Natural killer cell (primary cell): Measurements from ENCODE around the gene DNM2. TPM values are rescaled to one million over a fixed set of nuclear protein-coding genes. Genes with fewer than 3 reads are reported as not detected.
A peak's percentile ranks its signal among the peaks of the same experiment; 100 is the strongest.

Experiments used
- ATAC-seq, 3 donors: fragments of 150-1000 bp in 2 of 3; fragments of 200-7000 bp in 1 of 3; cut with Tn5 transposase; 1 replicate in 1 of 3; 2 replicates in 2 of 3; pipeline ENCODE4 v1.10.0; 2021; ENCODE audit warnings: mild to moderate bottlenecking in 2 of 3, moderate library complexity in 2 of 3
- DNase-seq, 2 donors: peaks; one replicate each; pipeline versions ENCODE4 v3.0.0 to v3.0.0-alpha.2; 2013 to 2021; ENCODE audit warnings: mixed read lengths in 1 of 2
- H3K27ac ChIP-seq: one replicate; pipeline ENCODE4 v1.5.1; 2013; ENCODE audit warnings: mild to moderate bottlenecking, low read length
- H3K27me3 ChIP-seq: one replicate; pipeline ENCODE4 v1.6.1; 2013; ENCODE audit warnings: low read length; ENCODE audit not compliant: control insufficient read depth, insufficient read depth
- H3K36me3 ChIP-seq: one replicate; pipeline ENCODE4 v1.6.1; 2013; ENCODE audit warnings: low read length; ENCODE audit not compliant: control insufficient read depth, insufficient read depth
- H3K4me1 ChIP-seq: one replicate; pipeline ENCODE4 v1.6.1; 2013; ENCODE audit warnings: low read length; ENCODE audit not compliant: control insufficient read depth, insufficient read depth
- H3K4me3 ChIP-seq: one replicate; pipeline ENCODE4 v1.5.1; 2013; ENCODE audit warnings: low read length
- H3K9me3 ChIP-seq: one replicate; pipeline ENCODE4 v1.6.1; 2013; ENCODE audit warnings: low read length; ENCODE audit not compliant: control insufficient read depth, insufficient read depth
- H3K27ac Mint-ChIP-seq, 2 donors: one replicate each; pipeline ENCODE4 v1.8.0; 2022; ENCODE audit warnings: mild to moderate bottlenecking in 2 of 2, mixed read lengths in 2 of 2, moderate library complexity in 1 of 2
- H3K27me3 Mint-ChIP-seq, 2 donors: one replicate each; pipeline ENCODE4 v1.8.0; 2022; ENCODE audit warnings: low read depth in 2 of 2, mixed read lengths in 2 of 2
- H3K36me3 Mint-ChIP-seq: one replicate; pipeline ENCODE4 v1.8.0; 2022; ENCODE audit warnings: mixed read lengths
- H3K4me1 Mint-ChIP-seq, 2 donors: one replicate each; pipeline ENCODE4 v1.8.0; 2022; ENCODE audit warnings: mixed read lengths in 2 of 2
- H3K4me3 Mint-ChIP-seq: one replicate; pipeline ENCODE4 v1.8.0; 2022; ENCODE audit warnings: mild to moderate bottlenecking, moderate library complexity, mixed read lengths
- H3K9me3 Mint-ChIP-seq, 2 donors: one replicate each; pipeline ENCODE4 v1.8.0; 2022; ENCODE audit warnings: mixed read lengths in 2 of 2
- WGBS: methylation state at CpG from one replicate; pipeline ENCODE4 v1.1.7; 2013; ENCODE audit warnings: missing lambda C conversion rate; ENCODE audit not compliant: insufficient coverage; 5-methylcytosine and 5-hydroxymethylcytosine counted together
- intact Hi-C: fragments of 100-400 bp; cut with micrococcal nuclease; formaldehyde crosslinking; loops from one replicate; pipeline ENCODE4 v1.14.2; 2022
- total RNA-seq, 4 donors: library from RNA; stranded (reverse); fragments of 120-200 nt in 1 of 4; gene quantifications; one replicate each; pipeline versions ENCODE4 v1.2.3 to v1.2.4, GENCODE V29; 2013 to 2022
- TF ChIP-seq, protein P1 (sequence below): fragments of 200-600 bp; IDR thresholded peaks from one replicate; pipeline ENCODE4 v1.8.0; 2022; ENCODE audit warnings: antibody characterized with exemption

Gene DNM2
- total RNA-seq, 3 donors from 2014 or later (not counting 1 experiment from before 2014, with no cell fraction given), result 419 to 491 (median 428) TPM

DNA sequence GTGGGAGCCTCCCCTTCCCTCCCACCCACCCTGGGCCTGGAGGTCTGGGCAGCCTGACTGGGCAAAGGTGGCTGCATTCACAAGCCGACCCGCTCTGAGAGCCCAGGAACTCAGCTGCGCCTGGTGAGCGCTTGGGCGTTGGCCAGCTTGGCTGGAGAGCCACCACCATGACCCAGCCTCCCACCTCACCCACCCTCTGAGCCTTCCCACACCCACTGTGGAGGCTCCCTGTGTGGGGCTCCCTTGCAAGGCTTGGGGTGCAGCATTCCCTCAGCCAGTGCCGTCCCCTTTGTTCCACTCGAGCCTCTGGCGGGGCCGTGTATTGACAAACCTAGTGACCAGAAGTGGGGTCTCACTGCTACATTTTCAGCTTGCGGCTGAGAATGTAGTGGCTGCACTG, 31.7 kb upstream of the DNM2 start:
- Mint-ChIP-seq H3K4me3 (no peak overlapping the region), H3K27ac (no peak overlapping the region), H3K36me3 (peaks cover 8% of the 10 kb centered on the region), H3K4me1 (no peaks in the 10 kb centered on the region), H3K27me3 (no peaks in the 10 kb centered on the region), H3K9me3 (no peaks in the 10 kb centered on the region)
- H3K4me1 ChIP-seq, result no peaks in the 10 kb centered on the region
- intact Hi-C loops, result no loop called here
- WGBS, result 96% methylated on average over 10 of the region's 10 CpGs
- H3K27ac ChIP-seq, result no peak overlapping the region
- H3K27me3 ChIP-seq, result no peaks in the 10 kb centered on the region
- peaks cover 92% of the 10 kb centered on the region for H3K36me3 ChIP-seq
- TF ChIP-seq, protein P1, sequence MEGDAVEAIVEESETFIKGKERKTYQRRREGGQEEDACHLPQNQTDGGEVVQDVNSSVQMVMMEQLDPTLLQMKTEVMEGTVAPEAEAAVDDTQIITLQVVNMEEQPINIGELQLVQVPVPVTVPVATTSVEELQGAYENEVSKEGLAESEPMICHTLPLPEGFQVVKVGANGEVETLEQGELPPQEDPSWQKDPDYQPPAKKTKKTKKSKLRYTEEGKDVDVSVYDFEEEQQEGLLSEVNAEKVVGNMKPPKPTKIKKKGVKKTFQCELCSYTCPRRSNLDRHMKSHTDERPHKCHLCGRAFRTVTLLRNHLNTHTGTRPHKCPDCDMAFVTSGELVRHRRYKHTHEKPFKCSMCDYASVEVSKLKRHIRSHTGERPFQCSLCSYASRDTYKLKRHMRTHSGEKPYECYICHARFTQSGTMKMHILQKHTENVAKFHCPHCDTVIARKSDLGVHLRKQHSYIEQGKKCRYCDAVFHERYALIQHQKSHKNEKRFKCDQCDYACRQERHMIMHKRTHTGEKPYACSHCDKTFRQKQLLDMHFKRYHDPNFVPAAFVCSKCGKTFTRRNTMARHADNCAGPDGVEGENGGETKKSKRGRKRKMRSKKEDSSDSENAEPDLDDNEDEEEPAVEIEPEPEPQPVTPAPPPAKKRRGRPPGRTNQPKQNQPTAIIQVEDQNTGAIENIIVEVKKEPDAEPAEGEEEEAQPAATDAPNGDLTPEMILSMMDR, result no peak
- H3K9me3 ChIP-seq, result no peaks in the 10 kb centered on the region
- ATAC-seq (no peak), DNase-seq (no peak)
- no peak overlapping the region for H3K4me3 ChIP-seq

DNA sequence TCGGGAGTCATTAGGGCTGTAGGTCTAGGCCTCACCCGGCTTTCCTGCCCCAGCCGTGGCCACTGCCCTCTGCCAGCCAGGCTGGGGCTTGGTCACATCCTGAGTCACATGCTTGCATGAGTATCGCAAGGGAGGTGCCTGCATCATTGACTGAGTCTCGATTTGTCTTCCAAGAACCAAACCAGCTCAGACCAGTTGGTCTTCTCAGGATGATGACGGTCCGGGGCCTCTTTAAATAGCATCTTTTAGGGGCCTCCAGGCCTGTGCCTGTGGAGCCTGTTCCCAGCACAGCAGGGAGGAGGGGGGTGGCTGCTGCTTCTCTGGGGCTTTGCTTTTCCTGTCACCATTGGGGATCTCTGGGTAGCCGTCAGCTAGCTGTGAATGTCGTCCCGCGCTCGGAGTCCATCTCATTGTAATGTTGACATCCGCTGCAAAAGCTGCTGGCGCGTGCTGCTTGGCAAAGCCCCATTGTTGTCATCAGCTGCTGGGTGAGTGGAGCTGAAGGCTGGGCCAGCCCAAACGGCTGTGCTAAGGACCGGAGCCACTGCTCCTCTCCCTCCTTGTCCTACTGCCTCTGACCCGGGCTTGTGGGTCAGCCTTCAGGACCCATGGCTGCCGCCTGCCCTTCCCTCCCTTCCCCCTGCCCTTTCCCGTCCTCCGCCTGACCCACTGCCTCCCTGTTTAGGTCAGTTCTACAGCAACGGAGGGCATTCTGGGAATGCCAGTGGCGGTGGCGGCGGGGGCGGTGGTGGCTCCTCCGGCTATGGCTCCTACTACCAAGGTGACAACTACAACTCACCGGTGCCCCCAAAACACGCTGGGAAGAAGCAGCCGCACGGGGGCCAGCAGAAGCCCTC, 31.0 kb upstream of the DNM2 start:
- ATAC-seq, result no peak
- no peaks in the 10 kb centered on the region for H3K4me1 Mint-ChIP-seq
- no peaks in the 10 kb centered on the region for H3K9me3 ChIP-seq
- DNase-seq, result no peak
- no peaks in the 10 kb centered on the region for H3K27me3 Mint-ChIP-seq
- TF ChIP-seq, protein P1, result no peak
- H3K9me3 Mint-ChIP-seq, result no peaks in the 10 kb centered on the region
- H3K27me3 ChIP-seq, result no peaks in the 10 kb centered on the region
- no peak overlapping the region for H3K4me3 Mint-ChIP-seq
- H3K36me3 ChIP-seq, result peaks cover 92% of the 10 kb centered on the region
- peaks cover 7% of the 10 kb centered on the region for H3K36me3 Mint-ChIP-seq
- no peak overlapping the region for H3K27ac ChIP-seq
- no peaks in the 10 kb centered on the region for H3K4me1 ChIP-seq
- intact Hi-C loops, result no loop called here
- no peak overlapping the region for H3K27ac Mint-ChIP-seq
- WGBS, result 96% methylated on average over 31 of the region's 31 CpGs
- H3K4me3 ChIP-seq, result no peak overlapping the region

DNA sequence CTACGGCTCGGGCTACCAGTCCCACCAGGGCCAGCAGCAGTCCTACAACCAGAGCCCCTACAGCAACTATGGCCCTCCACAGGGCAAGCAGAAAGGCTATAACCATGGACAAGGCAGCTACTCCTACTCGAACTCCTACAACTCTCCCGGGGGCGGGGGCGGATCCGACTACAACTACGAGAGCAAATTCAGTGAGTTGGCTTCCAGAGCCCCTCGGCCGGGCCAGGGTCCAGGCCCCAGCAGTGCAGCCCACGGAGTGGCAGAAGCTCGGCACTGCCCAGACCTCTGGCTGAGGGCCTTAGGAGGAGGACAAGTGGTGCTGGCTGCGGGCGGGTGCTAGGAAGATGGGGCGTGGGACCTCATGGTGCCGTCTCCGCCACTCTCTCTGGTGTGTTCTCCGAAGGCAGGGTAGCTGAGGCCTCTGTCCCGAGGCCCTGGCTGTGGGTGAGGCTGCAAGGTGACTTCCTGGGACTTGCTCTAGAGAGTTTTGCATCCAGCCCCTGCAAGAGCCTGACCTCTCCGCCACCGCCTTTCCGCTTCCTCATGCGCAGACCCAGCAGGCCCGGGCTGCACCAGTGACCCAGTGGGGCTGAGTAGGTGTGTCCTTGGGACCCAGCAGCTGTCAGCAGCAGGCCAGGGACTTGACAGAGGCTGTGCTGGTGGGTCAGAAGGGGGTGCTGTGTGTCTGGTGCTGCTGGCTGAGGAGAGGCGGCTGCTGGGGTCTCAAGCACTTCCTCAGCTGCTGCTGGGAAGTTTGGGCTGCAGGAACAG, 30.2 kb upstream of the DNM2 start:
- Histone ChIP-seq H3K4me1 (no peaks in the 10 kb centered on the region), H3K36me3 (peaks cover 86% of the 10 kb centered on the region), H3K27ac (no peak overlapping the region), H3K27me3 (no peaks in the 10 kb centered on the region), H3K4me3 (no peak overlapping the region), H3K9me3 (no peaks in the 10 kb centered on the region)
- Mint-ChIP-seq H3K27ac (peak overlapping the region in 1 of 2 donors; percentile 36), H3K4me1 (peaks cover 0 to 3% of the 10 kb centered on the region in 2 donors), H3K27me3 (no peaks in the 10 kb centered on the region), H3K9me3 (no peaks in the 10 kb centered on the region), H3K4me3 (no peak overlapping the region), H3K36me3 (peaks cover 7% of the 10 kb centered on the region)
- 97% methylated on average over 25 of the region's 25 CpGs for WGBS
- intact Hi-C loops, result no loop called here
- DNase-seq (no peak), ATAC-seq (no peak)
- TF ChIP-seq, protein P1, result no peak
